GM23248 (cell line): ENCODE data around the gene CLDN19. TPM values are rescaled to one million over a fixed set of nuclear protein-coding genes. Genes with fewer than 3 reads are reported as not detected.

Source experiments
- DNase-seq: peaks from one replicate; pipeline ENCODE4 v3.0.0-alpha.2; 2015
- H2AFZ ChIP-seq: fragments of 200-600 bp; sonication (generic); 2 replicates; pipeline ENCODE4 v1.6.1; 2016; ENCODE audit warnings: antibody characterized with exemption
- H3F3A ChIP-seq: fragments of 200-600 bp; sonication (generic); 2 replicates; pipeline ENCODE4 v1.6.1; 2016; ENCODE audit warnings: mild to moderate bottlenecking, antibody characterized with exemption, mixed run types; ENCODE audit not compliant: insufficient read depth
- H3K27ac ChIP-seq: fragments of 200-600 bp; sonication (generic); 2 replicates; pipeline ENCODE4 v1.5.1; 2016; ENCODE audit warnings: mild to moderate bottlenecking
- H3K27me3 ChIP-seq: fragments of 200-600 bp; sonication (generic); replicated peaks from 2 replicates; pipeline ENCODE4 v1.6.1; 2016; ENCODE audit warnings: mild to moderate bottlenecking; ENCODE audit not compliant: insufficient read depth
- H3K36me3 ChIP-seq: fragments of 200-600 bp; sonication (generic); 2 replicates; pipeline ENCODE4 v1.6.1; 2016; ENCODE audit warnings: low read depth, mild to moderate bottlenecking
- H3K4me1 ChIP-seq: fragments of 200-600 bp; sonication (generic); 2 replicates; pipeline ENCODE4 v1.6.1; 2016; ENCODE audit warnings: mild to moderate bottlenecking; ENCODE audit not compliant: insufficient read depth
- H3K4me2 ChIP-seq: fragments of 200-600 bp; sonication (generic); one replicate; pipeline ENCODE4 v1.6.1; 2016; ENCODE audit warnings: mild to moderate bottlenecking; ENCODE audit not compliant: unreplicated experiment
- H3K4me3 ChIP-seq: fragments of 200-600 bp; sonication (generic); 2 replicates; pipeline ENCODE4 v1.5.1; 2016; ENCODE audit warnings: mild to moderate bottlenecking
- H3K79me2 ChIP-seq: fragments of 200-600 bp; sonication (generic); 2 replicates; pipeline ENCODE4 v1.6.1; 2016; ENCODE audit warnings: mild to moderate bottlenecking; ENCODE audit not compliant: insufficient read depth
- H3K9ac ChIP-seq: fragments of 200-600 bp; sonication (generic); 2 replicates; pipeline ENCODE4 v1.6.1; 2016; ENCODE audit warnings: mild to moderate bottlenecking
- H3K9me2 ChIP-seq: fragments of 200-600 bp; sonication (generic); 2 replicates; pipeline ENCODE4 v1.6.1; 2016; ENCODE audit warnings: mixed run types, mild to moderate bottlenecking, moderate library complexity; ENCODE audit not compliant: insufficient read depth
- H3K9me3 ChIP-seq: fragments of 200-600 bp; sonication (generic); one replicate; pipeline ENCODE4 v1.6.1; 2017; ENCODE audit warnings: low read depth
- H4K20me1 ChIP-seq: fragments of 200-600 bp; sonication (generic); 2 replicates; pipeline ENCODE4 v1.6.0; 2016; ENCODE audit not compliant: insufficient read depth
- EZH2 ChIP-seq: fragments of 200-600 bp; sonication (generic); IDR thresholded peaks from 2 replicates; pipeline ENCODE4 v1.6.1; 2018; ENCODE audit warnings: antibody characterized with exemption, mild to moderate bottlenecking; ENCODE audit not compliant: insufficient read depth, poor library complexity, severe bottlenecking
- EZH2phosphoT487 ChIP-seq: fragments of 200-600 bp; sonication (generic); IDR thresholded peaks from 2 replicates; pipeline ENCODE4 v1.6.1; 2018; ENCODE audit warnings: antibody characterized with exemption, moderate library complexity, mild to moderate bottlenecking, low read depth; ENCODE audit not compliant: insufficient read depth
- WGBS, 2 experiments: methylation state at CpG; one replicate each; pipeline ENCODE4 v1.1.6; 2015 to 2017; ENCODE audit warnings: low lambda C conversion rate in 2 of 2, low coverage in 1 of 2; ENCODE audit errors: missing lambda C conversion rate in 2 of 2; 5-methylcytosine and 5-hydroxymethylcytosine counted together
- in situ Hi-C: fragments of 300-500 bp; cut with MboI; formaldehyde crosslinking; loops from 2 replicates; pipeline ENCODE4 v1.15.0; 2020
- polyA plus RNA-seq: library from polyadenylated mRNA; unstranded; fragments of >200 nt; fragmentation: Nextera tagmentation; extraction: Ambion mirVana; gene quantifications from 2 replicates; pipeline ENCODE4 v1.2.1, GENCODE V29; 2016
- total RNA-seq: library from RNA; depleted of rRNA; stranded (reverse); fragments of >200 nt; shearing (Covaris generic); gene quantifications from 2 replicates; pipeline ENCODE4 v1.2.3, GENCODE V29; 2014

CLDN19 gene
- total and polyA plus RNA-seq, 2 experiments from 2014 or later: not detected

- DNase-seq: peak; percentile 8
- Histone ChIP-seq H3K4me1 (no peaks in the 10 kb centered on the region), H3F3A (peaks cover 42% of the 10 kb centered on the region), H3K9me2 (no peaks in the 10 kb centered on the region), H4K20me1 (peaks cover 4% of the 10 kb centered on the region; the same call in 1 of the 2 replicates), H3K4me3 (no peak overlapping the region), H3K4me2 (no peak overlapping the region), H3K36me3 (peaks cover 87% of the 10 kb centered on the region), H3K27ac (no peak overlapping the region), H3K27me3 (no peaks in the 10 kb centered on the region), H3K9me3 (no peaks in the 10 kb centered on the region), H3K9ac (no peak overlapping the region), H3K79me2 (peaks cover 99% of the 10 kb centered on the region), H2AFZ (no peak overlapping the region)
- no peak for TF ChIP-seq EZH2phosphoT487
- no peak for TF ChIP-seq EZH2
- in situ Hi-C loops: no loop called here
These were observed 40.0 kb downstream of the CLDN19 start for GRCh38 chr1:42700006-42700405.

GRCh38 chr1:42698081-42698813, 41.8 kb downstream of the CLDN19 start:
- H3K27me3 ChIP-seq: no peaks in the 10 kb centered on the region
- H4K20me1 ChIP-seq: peaks cover 12% of the 10 kb centered on the region
- peaks cover 99% of the 10 kb centered on the region for H3K79me2 ChIP-seq
- no peaks in the 10 kb centered on the region for H3K9me2 ChIP-seq
- H3K9me3 ChIP-seq: no peaks in the 10 kb centered on the region
- no peak overlapping the region for H3K4me3 ChIP-seq
- WGBS, 2 experiments: 98% methylated on average over 4 of the region's 4 CpGs
- no peak overlapping the region for H3K27ac ChIP-seq
- in situ Hi-C loops: no loop called here
- no peak for DNase-seq
- no peak overlapping the region for H3K4me2 ChIP-seq
- TF ChIP-seq EZH2 (no peak), EZH2phosphoT487 (no peak)
- no peak overlapping the region for H3K9ac ChIP-seq
- no peak overlapping the region for H2AFZ ChIP-seq
- H3K36me3 ChIP-seq: peaks cover 88% of the 10 kb centered on the region
- peaks cover 35% of the 10 kb centered on the region for H3F3A ChIP-seq
- 0 out of 2 replicates have a peak, but pooled peaks cover 6% of the 10 kb centered on the region for H3K4me1 ChIP-seq

GRCh38 chr1:42692911-42693310, 47.1 kb downstream of the CLDN19 start:
- no peaks in the 10 kb centered on the region for H3K27me3 ChIP-seq
- peaks cover 52% of the 10 kb centered on the region for H4K20me1 ChIP-seq
- H3K4me1 ChIP-seq: peaks cover 33% of the 10 kb centered on the region
- no peaks in the 10 kb centered on the region for H3K9me3 ChIP-seq
- no peak overlapping the region for H3K4me2 ChIP-seq
- H3K4me3 ChIP-seq: no peak overlapping the region
- H3K9ac ChIP-seq: no peak overlapping the region
- TF ChIP-seq EZH2: no peak
- no peak for TF ChIP-seq EZH2phosphoT487
- peaks cover 48% of the 10 kb centered on the region for H3K36me3 ChIP-seq
- H3F3A ChIP-seq: peaks cover 15% of the 10 kb centered on the region; the same call in 1 of the 2 replicates
- in situ Hi-C loops: no loop called here
- no peak overlapping the region for H3K27ac ChIP-seq
- no peaks in the 10 kb centered on the region for H3K9me2 ChIP-seq
- DNase-seq: no peak
- H3K79me2 ChIP-seq: peaks cover 100% of the 10 kb centered on the region
- no peak overlapping the region for H2AFZ ChIP-seq
- 93 to 99% methylated on average over 2 of the region's 2 CpGs for WGBS, 2 experiments

GRCh38 chr1:42692461-42692860, 47.6 kb downstream of the CLDN19 start:
- TF ChIP-seq EZH2 (no peak), EZH2phosphoT487 (no peak)
- DNase-seq: no peak
- Histone ChIP-seq H3K27me3 (no peaks in the 10 kb centered on the region), H3K4me3 (no peak overlapping the region), H2AFZ (no peak overlapping the region), H3K9me3 (no peaks in the 10 kb centered on the region), H3K9me2 (no peaks in the 10 kb centered on the region), H4K20me1 (peaks cover 56% of the 10 kb centered on the region), H3F3A (peaks cover 11% of the 10 kb centered on the region; the same call in 1 of the 2 replicates), H3K4me1 (peaks cover 33% of the 10 kb centered on the region), H3K9ac (no peak overlapping the region), H3K4me2 (no peak overlapping the region), H3K79me2 (peaks cover 100% of the 10 kb centered on the region), H3K27ac (no peak overlapping the region), H3K36me3 (peaks cover 48% of the 10 kb centered on the region)
- in situ Hi-C loops: no loop called here
- WGBS, 2 experiments: 67 to 76% methylated on average over 5 of the region's 5 CpGs
